Nephron progenitor cell (in vitro differentiated cells): ENCODE data around the gene PRKG1.

ENCODE experiments used
- DNase-seq: peaks from one replicate; pipeline ENCODE4 v3.0.0; 2021
- H3K27ac Mint-ChIP-seq: 2 replicates; pipeline ENCODE4 v1.8.0; 2021; ENCODE audit warnings: mild to moderate bottlenecking, moderate library complexity, mixed read lengths
- H3K27me3 Mint-ChIP-seq: 2 replicates; pipeline ENCODE4 v1.8.0; 2021; ENCODE audit warnings: mild to moderate bottlenecking, low read depth, mixed read lengths; ENCODE audit not compliant: poor library complexity
- H3K36me3 Mint-ChIP-seq: 2 replicates; pipeline ENCODE4 v1.8.0; 2021; ENCODE audit warnings: low read depth, mixed read lengths
- H3K4me1 Mint-ChIP-seq: 2 replicates; pipeline ENCODE4 v1.8.0; 2021; ENCODE audit warnings: mixed read lengths
- H3K4me3 Mint-ChIP-seq: 2 replicates; pipeline ENCODE4 v1.8.0; 2021; ENCODE audit warnings: mild to moderate bottlenecking, moderate library complexity, mixed read lengths
- H3K9me3 Mint-ChIP-seq: 2 replicates; pipeline ENCODE4 v1.8.0; 2021; ENCODE audit warnings: mild to moderate bottlenecking, moderate library complexity, mixed read lengths
- TF ChIP-seq, protein P1 (sequence below): fragments of 200-600 bp; sonication (generic); IDR thresholded peaks from 2 replicates; pipeline ENCODE4 v1.5.0; 2021; ENCODE audit warnings: antibody characterized with exemption

Gene PRKG1

DNA sequence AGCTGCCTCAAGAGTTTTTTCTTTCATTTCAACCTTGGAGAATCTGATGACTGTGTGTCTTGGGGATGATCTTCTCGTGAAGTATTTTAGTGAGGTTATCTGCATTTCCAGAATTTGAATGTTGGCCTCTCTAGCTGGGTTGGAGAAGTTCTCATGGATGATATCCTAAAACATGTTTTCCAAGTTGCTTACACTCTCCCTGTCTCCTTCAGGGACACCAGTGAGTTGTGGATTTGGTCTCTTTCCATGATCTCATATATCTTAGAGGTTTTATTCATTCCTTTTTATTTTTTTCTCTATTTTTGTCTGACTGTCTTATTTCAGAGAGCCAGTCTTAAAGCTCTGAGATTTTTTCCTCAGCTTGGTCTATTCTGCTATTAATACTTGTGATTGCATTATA is 907.4 kb downstream of the PRKG1 start:
- Mint-ChIP-seq H3K36me3 (peaks cover 6% of the 10 kb centered on the region), H3K9me3 (peaks cover 23% of the 10 kb centered on the region), H3K27me3 (no peaks in the 10 kb centered on the region), H3K4me1 (peaks cover 4% of the 10 kb centered on the region), H3K27ac (no peak overlapping the region), H3K4me3 (no peak overlapping the region)
- no peak for DNase-seq
- TF ChIP-seq, protein P1, sequence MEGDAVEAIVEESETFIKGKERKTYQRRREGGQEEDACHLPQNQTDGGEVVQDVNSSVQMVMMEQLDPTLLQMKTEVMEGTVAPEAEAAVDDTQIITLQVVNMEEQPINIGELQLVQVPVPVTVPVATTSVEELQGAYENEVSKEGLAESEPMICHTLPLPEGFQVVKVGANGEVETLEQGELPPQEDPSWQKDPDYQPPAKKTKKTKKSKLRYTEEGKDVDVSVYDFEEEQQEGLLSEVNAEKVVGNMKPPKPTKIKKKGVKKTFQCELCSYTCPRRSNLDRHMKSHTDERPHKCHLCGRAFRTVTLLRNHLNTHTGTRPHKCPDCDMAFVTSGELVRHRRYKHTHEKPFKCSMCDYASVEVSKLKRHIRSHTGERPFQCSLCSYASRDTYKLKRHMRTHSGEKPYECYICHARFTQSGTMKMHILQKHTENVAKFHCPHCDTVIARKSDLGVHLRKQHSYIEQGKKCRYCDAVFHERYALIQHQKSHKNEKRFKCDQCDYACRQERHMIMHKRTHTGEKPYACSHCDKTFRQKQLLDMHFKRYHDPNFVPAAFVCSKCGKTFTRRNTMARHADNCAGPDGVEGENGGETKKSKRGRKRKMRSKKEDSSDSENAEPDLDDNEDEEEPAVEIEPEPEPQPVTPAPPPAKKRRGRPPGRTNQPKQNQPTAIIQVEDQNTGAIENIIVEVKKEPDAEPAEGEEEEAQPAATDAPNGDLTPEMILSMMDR: no peak

DNA sequence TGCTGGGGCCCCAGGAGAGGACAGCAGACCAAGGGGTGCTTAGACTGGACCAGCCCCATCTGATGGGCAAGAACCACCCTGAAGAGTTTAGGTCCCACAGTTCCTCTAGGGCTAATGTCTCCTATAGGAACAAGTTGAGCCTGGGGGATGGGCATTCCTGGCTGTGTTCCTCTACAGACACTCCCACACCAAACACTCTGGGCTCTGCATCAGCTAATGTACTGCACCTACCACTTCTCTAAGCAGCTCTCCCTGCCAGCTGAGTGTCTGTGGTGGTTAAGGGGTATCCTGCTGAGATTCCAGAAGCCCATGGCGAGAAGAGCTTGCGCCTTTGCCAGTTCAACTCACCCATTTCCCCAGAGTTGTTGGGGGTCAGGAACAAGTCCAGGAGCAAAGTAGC is 909.2 kb downstream of the PRKG1 start:
- TF ChIP-seq, protein P1: no peak
- Mint-ChIP-seq H3K27ac (no peak overlapping the region), H3K9me3 (peaks cover 23% of the 10 kb centered on the region), H3K4me3 (no peak overlapping the region), H3K4me1 (peaks cover 4% of the 10 kb centered on the region), H3K27me3 (no peaks in the 10 kb centered on the region), H3K36me3 (peaks cover 6% of the 10 kb centered on the region)
- DNase-seq: no peak

DNA sequence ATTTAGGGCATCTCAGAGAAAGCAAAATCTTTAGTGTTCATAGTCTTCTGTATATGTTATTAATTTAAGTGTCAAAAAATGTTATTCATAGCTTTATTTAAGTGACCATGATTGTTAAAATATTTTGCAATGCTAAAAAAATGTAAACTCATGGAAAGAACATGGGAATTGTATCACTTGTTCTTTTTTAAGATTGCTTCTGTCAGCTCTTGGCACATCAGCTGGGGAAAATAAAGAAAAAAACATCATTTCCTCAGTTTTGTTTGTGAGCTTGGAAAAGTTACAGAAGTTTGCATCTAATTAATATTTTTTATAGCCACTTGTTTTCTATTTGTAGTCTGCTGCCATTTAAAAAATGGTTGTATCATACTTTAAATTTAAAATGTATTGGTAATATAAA is 911.0 kb downstream of the PRKG1 start:
- H3K4me1 Mint-ChIP-seq: peaks cover 4% of the 10 kb centered on the region
- H3K4me3 Mint-ChIP-seq: no peak overlapping the region
- H3K27ac Mint-ChIP-seq: no peak overlapping the region
- no peak for DNase-seq
- peaks cover 1% of the 10 kb centered on the region for H3K36me3 Mint-ChIP-seq
- no peaks in the 10 kb centered on the region for H3K27me3 Mint-ChIP-seq
- TF ChIP-seq, protein P1: no peak
- peaks cover 11% of the 10 kb centered on the region for H3K9me3 Mint-ChIP-seq

- H3K27me3 Mint-ChIP-seq: no peaks in the 10 kb centered on the region
These were observed 912.2 kb downstream of the PRKG1 start for GRCh38 chr10:51986516-51986915.

GRCh38 chr10:51993475-51993874 is 919.2 kb downstream of the PRKG1 start:
- Mint-ChIP-seq H3K27ac (no peak overlapping the region), H3K27me3 (no peaks in the 10 kb centered on the region), H3K4me1 (no peaks in the 10 kb centered on the region), H3K4me3 (no peak overlapping the region), H3K9me3 (peaks cover 6% of the 10 kb centered on the region), H3K36me3 (no peaks in the 10 kb centered on the region)
- no peak for DNase-seq
- TF ChIP-seq, protein P1: no peak

More at GRCh38 chr10:51986516-51986915, 912.2 kb downstream of the PRKG1 start:
- DNase-seq: no peak
- TF ChIP-seq, protein P1: no peak
- Mint-ChIP-seq H3K27ac (no peak overlapping the region), H3K36me3 (no peaks in the 10 kb centered on the region), H3K9me3 (peaks cover 9% of the 10 kb centered on the region), H3K4me1 (peaks cover 4% of the 10 kb centered on the region), H3K4me3 (no peak overlapping the region)

DNA sequence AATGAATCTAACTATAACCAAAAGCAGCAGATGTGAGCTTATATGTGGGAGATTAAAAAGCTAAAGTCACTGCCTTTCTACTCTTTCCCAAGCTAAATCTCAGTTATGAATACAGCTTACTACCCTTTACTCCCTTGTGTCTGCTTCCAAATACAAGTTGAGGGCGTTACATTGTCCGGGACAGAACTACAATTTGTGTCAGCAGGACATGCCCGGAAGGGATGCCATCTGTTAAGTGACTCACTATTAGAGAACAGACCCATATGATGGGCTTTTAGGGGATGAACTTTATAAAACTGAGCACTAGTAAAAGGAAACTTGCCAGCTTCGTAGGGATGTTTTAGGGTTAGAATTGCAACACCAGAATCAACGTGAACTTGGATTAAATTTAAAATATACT is 924.8 kb downstream of the PRKG1 start:
- Mint-ChIP-seq H3K36me3 (no peaks in the 10 kb centered on the region), H3K9me3 (no peaks in the 10 kb centered on the region), H3K27ac (no peak overlapping the region), H3K4me3 (no peak overlapping the region), H3K27me3 (no peaks in the 10 kb centered on the region), H3K4me1 (no peaks in the 10 kb centered on the region)
- TF ChIP-seq, protein P1: no peak
- no peak for DNase-seq
